Gastroesophageal sphincter (tissue), 3 donors: ENCODE measurements around the gene PLAC1.

Source experiments
- CTCF ChIP-seq, 4 experiments: fragments of 200-600 bp in 2 of 4; fragments of 450-650 bp in 2 of 4; sonication (generic) in 1 of 4; IDR thresholded peaks; one replicate each; pipeline ENCODE4 v1.5.1; 2017 to 2019; ENCODE audit warnings: antibody characterized with exemption in 4 of 4, mild to moderate bottlenecking in 2 of 4, moderate library complexity in 2 of 4
- POLR2A ChIP-seq, 2 donors: fragments of 450-650 bp; IDR thresholded peaks; one replicate each; pipeline ENCODE4 v1.6.1; 2017; ENCODE audit warnings: antibody characterized with exemption in 2 of 2, mild to moderate bottlenecking in 2 of 2, moderate library complexity in 1 of 2
- POLR2AphosphoS5 ChIP-seq: sonication (generic); formaldehyde crosslinking; IDR thresholded peaks from one replicate; pipeline ENCODE4 v1.6.1; 2017; ENCODE audit warnings: antibody characterized with exemption

- TF ChIP-seq CTCF (IDR thresholded peaks at IDR 0.05) (no peak), POLR2A (IDR thresholded peaks at IDR 0.05) (no peak), POLR2AphosphoS5 (no peak)
Observed at GRCh38 chrX:134659761-134660160, 1.5 kb upstream of the PLAC1 start.
